Body of pancreas (tissue), 4 donors: ENCODE results near the gene TARP.

Source experiments
- CTCF ChIP-seq, 7 experiments: fragments of 450-650 bp in 4 of 7; fragments of 200-600 bp in 3 of 7; sonication (generic) in 3 of 7; IDR thresholded peaks; one replicate each; pipeline ENCODE4 v1.5.1; 2016 to 2019; ENCODE audit warnings: antibody characterized with exemption in 7 of 7
- POLR2A ChIP-seq, 3 donors: fragments of 450-650 bp; IDR thresholded peaks; one replicate each; pipeline ENCODE4 v1.6.1; 2016; ENCODE audit warnings: antibody characterized with exemption in 3 of 3, mild to moderate bottlenecking in 2 of 3

DNA sequence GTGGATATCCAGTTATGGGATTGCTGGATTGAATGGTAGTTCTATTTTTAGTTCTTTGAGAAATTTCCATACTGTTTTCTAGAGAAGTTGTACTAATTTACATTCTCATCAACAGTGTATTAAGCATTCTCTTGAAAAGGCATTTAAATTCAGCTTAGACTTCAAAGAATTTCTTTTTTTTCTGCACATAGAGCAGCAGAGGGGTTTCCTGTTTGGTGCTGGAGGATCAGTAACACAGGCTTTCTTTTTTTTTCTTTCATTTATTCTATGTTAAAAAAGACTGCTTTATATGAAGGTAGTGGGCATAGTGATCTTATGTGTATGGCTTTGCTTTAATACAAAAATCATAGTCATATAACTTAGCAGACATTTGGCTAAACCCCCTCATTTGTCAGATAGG is 47.6 kb upstream of the TARP start:
- TF ChIP-seq POLR2A (IDR thresholded peaks at IDR 0.05) (no peak), CTCF (IDR thresholded peaks at IDR 0.05) (no peak)
